GM10248 (cell line): ENCODE results near the gene SMURF1.

ENCODE experiments used
- CTCF ChIA-PET: fragments of 300-600 bp; sonication (Branson Sonifier 250); formaldehyde crosslinking; extraction: SDS; loops from one replicate; lab custom pipeline; 2021; ENCODE audit warnings: antibody characterized with exemption; lab: Yijun Ruan, JAX
- POLR2A ChIA-PET: fragments of 350-650 bp; sonication (Branson Sonifier 250); formaldehyde crosslinking; extraction: SDS; loops from one replicate; lab custom pipeline; 2020; ENCODE audit warnings: antibody characterized with exemption; lab: Yijun Ruan, JAX
- DNase-seq: peaks from one replicate; pipeline ENCODE4 v3.0.0; 2012; ENCODE audit errors: extremely low spot score
- TF ChIP-seq, protein P1 (sequence below): IDR thresholded peaks from 2 replicates; pipeline ENCODE4 v1.5.1; 2012; ENCODE audit warnings: mild to moderate bottlenecking, low read depth; ENCODE audit errors: extremely low read depth, missing control alignments, control extremely low read depth

Gene SMURF1

DNA sequence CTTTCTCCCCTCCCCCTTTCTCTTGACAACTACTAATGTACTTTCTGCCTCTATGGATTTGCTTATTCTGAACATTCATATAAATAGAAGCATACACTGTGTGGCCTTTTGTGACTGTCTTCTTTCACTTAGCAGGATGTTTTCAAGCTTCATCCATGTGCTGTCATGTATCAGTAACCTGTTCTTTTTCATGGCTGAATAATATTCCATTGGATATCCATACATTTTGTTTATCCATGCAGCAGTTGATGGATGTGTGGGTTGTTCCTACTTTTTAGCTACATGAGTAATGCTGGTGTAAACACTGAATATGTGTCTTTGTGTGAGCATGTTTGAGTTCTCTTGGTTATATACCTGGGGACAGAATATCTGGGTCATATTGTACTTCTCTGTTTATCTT, 158.0 kb downstream of the SMURF1 start:
- TF ChIP-seq, protein P1, sequence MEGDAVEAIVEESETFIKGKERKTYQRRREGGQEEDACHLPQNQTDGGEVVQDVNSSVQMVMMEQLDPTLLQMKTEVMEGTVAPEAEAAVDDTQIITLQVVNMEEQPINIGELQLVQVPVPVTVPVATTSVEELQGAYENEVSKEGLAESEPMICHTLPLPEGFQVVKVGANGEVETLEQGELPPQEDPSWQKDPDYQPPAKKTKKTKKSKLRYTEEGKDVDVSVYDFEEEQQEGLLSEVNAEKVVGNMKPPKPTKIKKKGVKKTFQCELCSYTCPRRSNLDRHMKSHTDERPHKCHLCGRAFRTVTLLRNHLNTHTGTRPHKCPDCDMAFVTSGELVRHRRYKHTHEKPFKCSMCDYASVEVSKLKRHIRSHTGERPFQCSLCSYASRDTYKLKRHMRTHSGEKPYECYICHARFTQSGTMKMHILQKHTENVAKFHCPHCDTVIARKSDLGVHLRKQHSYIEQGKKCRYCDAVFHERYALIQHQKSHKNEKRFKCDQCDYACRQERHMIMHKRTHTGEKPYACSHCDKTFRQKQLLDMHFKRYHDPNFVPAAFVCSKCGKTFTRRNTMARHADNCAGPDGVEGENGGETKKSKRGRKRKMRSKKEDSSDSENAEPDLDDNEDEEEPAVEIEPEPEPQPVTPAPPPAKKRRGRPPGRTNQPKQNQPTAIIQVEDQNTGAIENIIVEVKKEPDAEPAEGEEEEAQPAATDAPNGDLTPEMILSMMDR = no peak
- CTCF ChIA-PET = interaction anchor here (1.2 to 2.1 kb wide), 3 partner anchors 9 to 18 kb away, joined by 3 to 6 read pairs (median 5); no protein-coding TSS in a partner anchor
- no peak for DNase-seq
- POLR2A ChIA-PET = no interaction called here

DNA sequence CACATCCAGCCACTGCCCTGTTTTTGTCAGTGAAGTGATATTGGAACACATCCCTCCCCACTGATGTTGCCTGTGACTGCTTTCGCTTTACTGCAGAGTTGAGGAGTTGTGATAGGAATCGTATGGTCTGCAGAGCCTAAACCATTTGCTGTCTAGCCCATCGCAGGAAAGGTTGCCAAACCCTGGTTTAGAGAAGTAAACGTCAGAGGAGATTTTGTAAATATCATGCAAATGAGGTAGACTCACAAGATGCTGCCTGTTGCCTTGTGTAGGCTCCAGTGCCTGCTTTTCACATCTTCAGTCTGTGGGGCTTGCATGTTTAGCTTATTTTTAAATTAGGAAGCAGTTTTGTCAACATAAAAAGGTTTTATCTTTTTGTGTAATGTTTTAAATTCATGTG, 158.5 kb downstream of the SMURF1 start:
- CTCF ChIA-PET = interaction anchor here (1.2 to 2.1 kb wide), 3 partner anchors 9 to 19 kb away, joined by 3 to 6 read pairs (median 5); no protein-coding TSS in a partner anchor
- POLR2A ChIA-PET = no interaction called here
- no peak for DNase-seq
- TF ChIP-seq, protein P1 = no peak

DNA sequence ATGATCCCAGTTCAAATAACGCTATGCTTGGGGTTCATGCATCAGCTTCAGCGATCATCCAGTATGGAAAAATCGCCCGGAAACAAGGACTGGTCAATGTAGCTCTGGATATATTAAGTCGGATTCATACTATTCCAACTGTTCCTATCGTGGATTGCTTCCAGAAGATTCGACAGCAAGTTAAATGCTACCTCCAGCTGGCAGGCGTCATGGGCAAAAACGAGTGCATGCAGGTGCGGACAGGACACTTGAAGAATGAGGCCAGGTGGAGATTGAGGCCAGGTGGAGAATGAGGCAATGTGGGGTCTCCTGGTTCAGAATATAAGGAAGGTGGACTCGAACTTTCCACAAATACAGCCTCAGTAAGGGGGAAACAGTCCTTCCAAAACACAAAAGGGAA, 159.8 kb downstream of the SMURF1 start:
- TF ChIP-seq, protein P1 = no peak

DNA sequence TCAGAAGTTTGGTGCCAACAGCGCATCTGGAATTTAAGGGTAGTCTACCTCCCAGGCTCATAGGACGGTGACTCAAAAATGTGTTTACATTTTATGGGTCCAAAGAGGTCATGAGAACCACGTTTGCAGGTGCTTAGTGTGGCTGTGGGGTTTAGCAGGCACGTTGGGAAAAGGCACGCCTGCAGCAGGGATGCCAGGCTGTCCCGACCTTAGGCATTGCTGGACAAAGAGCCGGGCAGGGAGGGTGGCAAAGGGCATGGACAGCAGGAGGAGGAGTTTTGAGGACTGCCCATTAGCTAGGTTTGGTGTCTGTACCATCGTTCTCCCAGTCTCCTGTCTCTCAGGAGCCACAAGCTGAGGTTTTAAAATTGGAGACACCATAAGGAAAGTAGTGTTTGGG, 161.2 kb downstream of the SMURF1 start:
- ChIA-PET CTCF (no interaction called here), POLR2A (no interaction called here)
- TF ChIP-seq, protein P1 = no peak
- DNase-seq = no peak

More for the DNA sequence above, 159.8 kb downstream of the SMURF1 start:
- ChIA-PET CTCF (interaction anchor here (0.5 to 2.1 kb wide), 5 partner anchors 18 to 94 kb away, joined by 3 to 6 read pairs (median 4); no protein-coding TSS in a partner anchor), POLR2A (no interaction called here)
- DNase-seq = no peak

DNA sequence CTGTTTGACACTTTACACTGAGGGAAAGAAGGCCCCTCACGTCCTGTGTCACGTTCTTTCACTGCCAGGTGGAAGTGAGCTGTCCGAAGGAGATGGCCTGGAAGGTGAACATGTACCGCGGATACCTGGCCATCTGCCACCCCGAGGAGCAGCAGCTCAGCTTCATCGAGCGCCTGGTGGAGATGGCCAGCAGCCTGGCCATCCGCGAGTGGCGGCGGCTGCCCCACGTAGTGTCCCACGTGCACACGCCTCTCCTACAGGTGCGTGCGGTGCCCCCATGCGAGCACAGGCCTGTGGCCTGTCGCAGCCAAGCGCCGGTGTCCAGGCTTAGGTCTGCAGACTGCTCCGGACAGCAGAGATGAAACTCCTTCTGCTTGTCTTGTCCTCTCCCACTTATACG, 162.2 kb downstream of the SMURF1 start:
- ChIA-PET POLR2A (no interaction called here), CTCF (no interaction called here)
- no peak for DNase-seq
- TF ChIP-seq, protein P1 = no peak

DNA sequence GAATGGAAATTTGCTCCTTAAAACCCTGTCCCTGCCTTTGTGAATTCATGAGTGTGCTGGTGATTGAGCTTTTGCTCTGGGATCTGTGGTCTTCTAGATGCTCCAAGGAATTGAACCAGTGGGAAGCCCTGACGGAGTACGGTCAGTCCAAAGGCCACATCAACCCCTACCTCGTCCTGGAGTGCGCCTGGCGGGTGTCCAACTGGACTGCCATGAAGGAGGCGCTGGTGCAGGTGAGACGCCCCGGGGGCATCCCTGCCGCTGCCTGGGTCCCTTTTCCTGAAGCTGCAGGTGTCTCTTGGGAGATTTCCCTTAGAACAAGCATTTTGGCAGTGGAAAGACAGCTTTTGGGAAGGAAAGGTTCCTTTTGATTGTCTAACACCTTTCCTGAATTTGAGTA, 165.2 kb downstream of the SMURF1 start:
- no peak for DNase-seq
- TF ChIP-seq, protein P1 = no peak
- CTCF ChIA-PET = interaction anchor here (1.3 kb wide), 1 partner anchor 28 kb away, joined by 3 read pairs; no protein-coding TSS in a partner anchor
- POLR2A ChIA-PET = no interaction called here
